ENCODE measurements around the gene ANKRD6. TPM values are rescaled to one million over a fixed set of nuclear protein-coding genes. Genes with fewer than 3 reads are reported as not detected.

Gene ANKRD6
- 14.9 and 24.0 TPM in 2 replicates for total RNA-seq

DNA sequence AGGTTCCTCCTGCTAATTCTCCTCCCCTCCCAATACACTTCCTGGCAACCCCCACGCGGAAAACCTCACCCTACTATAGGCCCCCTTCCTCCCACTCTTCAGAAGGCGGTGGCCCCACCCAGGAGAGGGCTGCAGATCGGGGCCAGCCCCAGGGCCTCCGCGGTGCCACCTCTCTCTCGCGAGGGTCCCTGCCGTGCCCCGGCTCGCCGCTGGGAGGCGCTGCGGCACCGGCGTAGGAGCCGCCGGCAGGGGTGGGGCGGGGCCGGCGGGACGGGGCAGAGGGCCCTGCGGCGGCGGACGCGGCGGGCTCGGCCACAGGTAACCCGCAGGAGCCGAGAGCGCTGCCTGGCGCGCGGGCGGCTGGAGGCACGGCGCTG lies at the start of gene ANKRD6:
Gene ANKRD6, plus strand, starts transcription at position 278 of the 377 bp plus-strand sequence. CDS start 133,825 bp downstream, outside the sequence.

GRCh38 chr6:89412071-89413005 lies 20.6 kb upstream of the ANKRD6 start, which contains the start of gene RRAGD:
Gene RRAGD (minus strand): TSS chr6:89412273. CDS start chr6:89411993, 280 bp downstream.

DNA sequence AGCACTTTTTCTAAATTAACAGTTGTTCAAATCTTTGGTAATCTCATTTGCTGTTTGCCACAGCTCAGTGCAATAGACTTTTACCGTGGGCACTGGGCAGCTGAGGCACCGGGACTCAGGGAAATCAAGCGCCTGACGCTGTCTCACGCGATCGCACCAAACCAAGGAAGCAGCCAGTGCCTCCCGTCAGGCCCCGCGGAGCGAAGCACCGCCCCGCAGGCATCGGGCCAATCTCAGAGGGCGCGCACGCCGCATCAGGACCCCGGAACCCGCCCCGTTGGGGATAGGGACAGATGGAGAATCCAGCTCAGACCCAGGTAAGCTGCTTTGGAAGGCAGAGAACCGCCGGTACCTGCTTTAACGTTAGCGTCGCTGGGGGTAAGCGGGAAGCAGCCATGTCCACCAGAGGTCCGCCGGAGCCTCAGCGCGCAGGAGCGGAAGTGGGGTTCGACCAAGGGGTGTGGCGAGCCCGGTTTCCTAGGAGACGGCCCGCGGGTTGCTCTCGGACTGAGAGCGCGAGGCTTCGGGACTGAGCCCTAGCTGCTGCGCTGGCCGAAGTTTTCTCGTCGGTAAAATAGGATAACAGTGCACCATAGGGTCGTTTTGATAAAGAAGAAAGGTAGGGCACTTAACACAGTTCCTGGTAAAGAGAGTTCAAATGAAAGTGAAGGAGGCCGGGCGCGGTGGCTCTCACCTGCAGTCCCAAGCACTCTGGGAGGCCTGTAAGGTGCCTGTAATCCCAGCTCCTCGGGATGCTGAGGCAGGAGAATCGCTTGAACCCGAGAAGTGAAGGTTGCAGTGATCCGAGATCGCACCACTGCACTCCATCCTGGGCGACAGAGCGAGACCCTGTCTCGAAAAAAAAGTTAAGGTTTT lies 205.6 kb downstream of the ANKRD6 start, which contains the start of gene LYRM2:
Gene LYRM2, minus strand, starts transcription at position 428 of the 876 bp plus-strand sequence. Its CDS starts 31 bp downstream, at position 397.

Other genes starting within 250 kb of the ANKRD6 start
- not detected in 2 replicates for gene GABRR1, start 215.8 kb upstream of the ANKRD6 start, total RNA-seq
- gene GABRR2, start 117.9 kb upstream of the ANKRD6 start, total RNA-seq = 0.33 TPM in 2 replicates
- 26.3 and 33.6 TPM in 2 replicates for gene UBE2J1, start 80.4 kb upstream of the ANKRD6 start, total RNA-seq
- gene RRAGD, start 20.9 kb upstream of the ANKRD6 start, total RNA-seq = 3.8 and 3.9 TPM in 2 replicates
- gene LYRM2, start 205.6 kb downstream of the ANKRD6 start, total RNA-seq = 18.8 and 20.1 TPM in 2 replicates